Stomach (tissue), 9 donors: ENCODE results near the gene PLEKHM2. TPM values are rescaled to one million over a fixed set of nuclear protein-coding genes. Genes with fewer than 3 reads are reported as not detected.

Experiments used
- DNase-seq, 2 donors: peaks; one replicate each; pipeline versions ENCODE4 v3.0.0 to v3.0.0-alpha.2; 2013 to 2019
- H3K27ac ChIP-seq, 5 donors: fragments of 200-600 bp in 4 of 5; sonication (generic) in 4 of 5; one replicate each; pipeline ENCODE4 v1.5.1; 2013 to 2019; ENCODE audit warnings: mild to moderate bottlenecking in 1 of 5, moderate library complexity in 1 of 5
- H3K27me3 ChIP-seq, 3 donors: fragments of 200-600 bp; sonication (generic); one replicate each; pipeline ENCODE4 v1.5.1; 2017 to 2019; ENCODE audit warnings: mixed run types in 1 of 3
- H3K36me3 ChIP-seq, 4 donors: fragments of 200-600 bp; sonication (generic); 1 replicate in 3 of 4; 2 replicates in 1 of 4; pipeline ENCODE4 v1.5.1; 2016 to 2019
- H3K4me1 ChIP-seq, 4 donors: fragments of 200-600 bp; sonication (generic); one replicate each; pipeline ENCODE4 v1.5.1; 2016 to 2019
- H3K4me3 ChIP-seq, 4 donors: fragments of 200-600 bp; sonication (generic) in 3 of 4; one replicate each; pipeline ENCODE4 v1.5.1; 2016 to 2019; ENCODE audit warnings: mild to moderate bottlenecking in 1 of 4
- H3K9me3 ChIP-seq, 4 donors: fragments of 200-600 bp; sonication (generic); one replicate each; pipeline ENCODE4 v1.5.1; 2016 to 2019
- EP300 ChIP-seq: sonication (generic); formaldehyde crosslinking; IDR thresholded peaks from one replicate; pipeline ENCODE4 v1.6.1; 2017; ENCODE audit warnings: antibody characterized with exemption
- POLR2A ChIP-seq, 4 donors: fragments of 450-650 bp; IDR thresholded peaks; one replicate each; pipeline ENCODE4 v1.6.1; 2016; ENCODE audit warnings: antibody characterized with exemption in 4 of 4, control low read depth in 2 of 4, mild to moderate bottlenecking in 1 of 4, moderate library complexity in 1 of 4
- POLR2AphosphoS5 ChIP-seq, 3 donors: sonication (generic); formaldehyde crosslinking; IDR thresholded peaks; one replicate each; pipeline ENCODE4 v1.6.1; 2016; ENCODE audit warnings: antibody characterized with exemption in 3 of 3
- WGBS, 5 donors: extraction: QIAGEN DNeasy Blood & Tissue Kit in 3 of 5; methylation state at CpG; one replicate each; pipeline versions ENCODE4 v1.1.5 to v1.1.7; 2013 to 2018; 5-methylcytosine and 5-hydroxymethylcytosine counted together
- intact Hi-C: fragments of 100-400 bp; cut with DNase I; formaldehyde crosslinking; loops from one replicate; pipeline ENCODE4 v1.15.1; 2023; ENCODE audit warnings: low total_unique reads
- polyA plus RNA-seq, 3 donors: library from polyadenylated mRNA; stranded (reverse); fragments of 200-250 nt; gene quantifications; one replicate each; pipeline ENCODE4 v1.2.3, GENCODE V29; 2013
- total RNA-seq, 5 donors: library from RNA; depleted of rRNA; stranded (reverse); fragments of >200 nt; gene quantifications; one replicate each; pipeline versions ENCODE4 v1.1.0 to v1.2.3, GENCODE V29; 2014 to 2016
- TF ChIP-seq, protein P1 (sequence below), 7 experiments: fragments of 450-650 bp in 4 of 7; fragments of 200-600 bp in 3 of 7; sonication (generic) in 3 of 7; IDR thresholded peaks; one replicate each; pipeline ENCODE4 v1.5.1; 2016 to 2019; ENCODE audit warnings: antibody characterized with exemption in 7 of 7, control low read depth in 2 of 7, mild to moderate bottlenecking in 1 of 7
- donor health status: healthy with polysubstance abuse.
- donor health status: Bipolar disorder and iron deficiency.
- donor health status: healthy.

The PLEKHM2 gene
- total and polyA plus RNA-seq, 8 donors: 19.3 to 63.0 (median 30.9) TPM

DNA sequence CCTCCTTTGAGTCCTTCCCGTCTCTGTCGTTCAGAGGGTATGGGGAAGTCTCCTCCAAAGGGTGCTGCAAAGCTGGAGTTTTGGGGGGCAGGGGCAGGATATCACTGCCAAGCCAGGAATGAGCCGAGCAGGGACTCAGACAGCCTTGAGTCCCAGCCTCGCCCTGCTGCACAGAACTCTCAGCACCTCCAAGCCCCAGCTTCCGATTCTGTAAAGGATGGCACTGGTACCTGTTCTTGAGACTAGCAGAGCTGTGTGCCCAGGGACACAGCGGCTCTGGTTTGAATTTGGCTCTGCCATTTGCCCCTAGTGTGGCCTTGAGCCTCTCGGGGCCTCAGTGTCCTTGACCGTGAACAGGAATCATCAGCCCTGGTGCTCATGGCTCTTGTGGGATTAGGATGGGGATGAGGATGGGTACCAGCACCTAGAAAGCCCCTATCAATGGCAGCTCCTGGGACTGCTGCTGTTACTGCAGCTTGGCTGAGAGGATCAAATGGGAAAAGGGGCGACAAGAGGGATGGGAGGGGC lies 73.0 kb downstream of the PLEKHM2 start:
- H3K4me1 ChIP-seq: peaks cover 47 to 68% (median 62%) of the 10 kb centered on the region in 4 donors
- H3K27me3 ChIP-seq: peaks cover 0 to 51% (median 17%) of the 10 kb centered on the region in 3 donors
- peak overlapping the region; percentile 63 to 84 (median 80) for H3K27ac ChIP-seq
- DNase-seq: no peak
- no peaks in the 10 kb centered on the region for H3K9me3 ChIP-seq
- no peaks in the 10 kb centered on the region for H3K36me3 ChIP-seq
- TF ChIP-seq EP300 (no peak), POLR2A (IDR thresholded peaks at IDR 0.05) (no peak)
- 50 to 67% (median 57%) methylated on average over 5 to 9 of the region's 9 CpGs for WGBS, 5 donors
- intact Hi-C loops: no loop called here
- H3K4me3 ChIP-seq: peak overlapping the region; percentile 19 to 78 (median 69)

DNA sequence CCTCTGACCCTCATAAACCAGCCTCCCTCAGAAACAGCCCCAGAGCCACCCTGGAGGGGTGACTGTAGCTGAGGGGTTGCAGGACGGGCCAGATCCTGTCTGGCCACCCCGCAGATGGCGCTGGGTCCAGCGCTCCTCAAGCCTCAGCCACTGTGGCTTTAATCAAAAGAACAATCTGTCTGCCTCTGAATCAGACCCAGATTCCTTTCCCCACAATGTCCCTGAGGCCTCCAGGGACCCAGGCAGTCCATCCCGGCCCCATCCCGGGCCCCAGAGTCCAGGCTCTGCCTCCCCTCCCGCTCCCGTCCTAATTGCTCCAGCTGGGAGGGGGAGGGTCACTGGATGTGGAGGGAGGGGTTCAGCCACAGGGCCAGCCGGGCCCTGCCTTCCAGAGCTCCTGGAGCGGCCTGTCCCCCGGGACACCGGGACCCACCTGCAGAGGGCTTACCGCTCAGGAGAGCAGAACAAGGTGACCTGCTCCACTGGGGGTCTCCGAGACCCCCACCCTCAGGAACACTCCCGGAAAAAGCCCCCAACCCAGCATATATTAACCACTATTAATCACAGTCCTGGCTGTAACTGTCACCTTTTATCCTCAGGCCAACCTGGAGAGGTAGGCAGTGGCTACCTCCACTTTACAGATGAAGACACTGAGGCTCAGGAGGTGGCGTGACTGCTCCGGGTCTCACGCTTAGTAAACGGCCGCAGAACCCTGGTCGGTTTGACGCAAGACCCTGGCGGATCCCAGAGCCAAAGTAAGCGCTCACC lies 73.6 kb downstream of the PLEKHM2 start:
- Histone ChIP-seq H3K9me3 (no peaks in the 10 kb centered on the region), H3K4me1 (peaks cover 47 to 75% (median 65%) of the 10 kb centered on the region in 4 donors), H3K27ac (peak overlapping the region; percentile 63 to 84 (median 80)), H3K4me3 (peak overlapping the region; percentile 60 to 78 (median 76)), H3K27me3 (peaks cover 0 to 51% (median 17%) of the 10 kb centered on the region in 3 donors), H3K36me3 (no peaks in the 10 kb centered on the region)
- WGBS, 5 donors: 7 to 19% (median 13%) methylated on average over 12 to 24 of the region's 24 CpGs
- DNase-seq: peak in 1 of 2 donors; percentile 81
- TF ChIP-seq EP300 (no peak), POLR2AphosphoS5 (IDR thresholded peaks at IDR 0.05) (no peak), POLR2A (IDR thresholded peaks at IDR 0.05) (no peak)
- TF ChIP-seq, protein P1, sequence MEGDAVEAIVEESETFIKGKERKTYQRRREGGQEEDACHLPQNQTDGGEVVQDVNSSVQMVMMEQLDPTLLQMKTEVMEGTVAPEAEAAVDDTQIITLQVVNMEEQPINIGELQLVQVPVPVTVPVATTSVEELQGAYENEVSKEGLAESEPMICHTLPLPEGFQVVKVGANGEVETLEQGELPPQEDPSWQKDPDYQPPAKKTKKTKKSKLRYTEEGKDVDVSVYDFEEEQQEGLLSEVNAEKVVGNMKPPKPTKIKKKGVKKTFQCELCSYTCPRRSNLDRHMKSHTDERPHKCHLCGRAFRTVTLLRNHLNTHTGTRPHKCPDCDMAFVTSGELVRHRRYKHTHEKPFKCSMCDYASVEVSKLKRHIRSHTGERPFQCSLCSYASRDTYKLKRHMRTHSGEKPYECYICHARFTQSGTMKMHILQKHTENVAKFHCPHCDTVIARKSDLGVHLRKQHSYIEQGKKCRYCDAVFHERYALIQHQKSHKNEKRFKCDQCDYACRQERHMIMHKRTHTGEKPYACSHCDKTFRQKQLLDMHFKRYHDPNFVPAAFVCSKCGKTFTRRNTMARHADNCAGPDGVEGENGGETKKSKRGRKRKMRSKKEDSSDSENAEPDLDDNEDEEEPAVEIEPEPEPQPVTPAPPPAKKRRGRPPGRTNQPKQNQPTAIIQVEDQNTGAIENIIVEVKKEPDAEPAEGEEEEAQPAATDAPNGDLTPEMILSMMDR (IDR thresholded peaks at IDR 0.05): no peak
- intact Hi-C loops: no loop called here

DNA sequence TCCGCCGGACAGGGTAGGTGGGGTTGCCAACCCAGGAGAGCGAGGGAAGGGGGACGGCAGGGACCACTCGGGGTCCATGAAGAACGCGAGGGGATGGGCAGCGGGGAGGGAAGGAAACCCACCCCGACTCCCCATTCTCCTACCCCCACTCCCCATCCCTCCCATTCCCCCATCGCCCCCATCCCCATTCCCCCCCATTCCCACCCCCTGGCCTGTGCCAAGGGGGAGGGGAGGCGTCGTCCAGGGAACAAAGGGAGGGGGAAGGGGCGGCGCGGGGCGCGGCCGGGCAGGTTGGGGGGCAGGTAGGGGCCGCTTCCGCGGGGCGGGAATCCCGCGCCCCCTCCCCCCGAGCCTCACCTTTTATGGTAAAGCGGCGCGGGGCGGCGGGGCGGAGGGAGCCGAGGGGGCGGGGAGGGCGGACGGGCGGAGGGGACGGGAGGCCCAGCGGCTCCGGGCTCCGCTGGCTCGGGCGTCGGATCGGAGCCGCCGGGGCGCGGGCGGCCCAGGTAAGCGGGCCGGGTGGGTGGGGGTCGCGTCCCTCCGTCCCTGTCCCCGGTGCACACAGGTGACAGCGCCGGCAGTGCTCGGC lies 74.3 kb downstream of the PLEKHM2 start, which contains the start of gene FBLIM1:
TSS of gene FBLIM1 (plus strand) at position 453 of the 589 bp plus-strand sequence. CDS start 6,189 bp downstream, outside the sequence.
- intact Hi-C loops: no loop called here
- peak within 1 kb of the TSS; percentile 60 to 78 (median 76) for H3K4me3 ChIP-seq
- no peaks in the 10 kb centered on the region for H3K36me3 ChIP-seq
- TF ChIP-seq EP300: no peak
- TF ChIP-seq POLR2A (IDR thresholded peaks at IDR 0.05): no peak
- TF ChIP-seq, protein P1 (IDR thresholded peaks at IDR 0.05): no peak
- no peak for TF ChIP-seq POLR2AphosphoS5 (IDR thresholded peaks at IDR 0.05)
- 2 to 19% (median 6%) methylated on average over 9 to 48 of the region's 58 CpGs for WGBS, 5 donors
- no peaks in the 10 kb centered on the region for H3K9me3 ChIP-seq
- peaks cover 49 to 82% (median 66%) of the 10 kb centered on the region in 4 donors for H3K4me1 ChIP-seq
- H3K27ac ChIP-seq: peak within 1 kb of the TSS; percentile 63 to 84 (median 80)
- peak in 1 of 2 donors; percentile 84 for DNase-seq
- H3K27me3 ChIP-seq: peaks cover 0 to 51% (median 17%) of the 10 kb centered on the region in 3 donors

DNA sequence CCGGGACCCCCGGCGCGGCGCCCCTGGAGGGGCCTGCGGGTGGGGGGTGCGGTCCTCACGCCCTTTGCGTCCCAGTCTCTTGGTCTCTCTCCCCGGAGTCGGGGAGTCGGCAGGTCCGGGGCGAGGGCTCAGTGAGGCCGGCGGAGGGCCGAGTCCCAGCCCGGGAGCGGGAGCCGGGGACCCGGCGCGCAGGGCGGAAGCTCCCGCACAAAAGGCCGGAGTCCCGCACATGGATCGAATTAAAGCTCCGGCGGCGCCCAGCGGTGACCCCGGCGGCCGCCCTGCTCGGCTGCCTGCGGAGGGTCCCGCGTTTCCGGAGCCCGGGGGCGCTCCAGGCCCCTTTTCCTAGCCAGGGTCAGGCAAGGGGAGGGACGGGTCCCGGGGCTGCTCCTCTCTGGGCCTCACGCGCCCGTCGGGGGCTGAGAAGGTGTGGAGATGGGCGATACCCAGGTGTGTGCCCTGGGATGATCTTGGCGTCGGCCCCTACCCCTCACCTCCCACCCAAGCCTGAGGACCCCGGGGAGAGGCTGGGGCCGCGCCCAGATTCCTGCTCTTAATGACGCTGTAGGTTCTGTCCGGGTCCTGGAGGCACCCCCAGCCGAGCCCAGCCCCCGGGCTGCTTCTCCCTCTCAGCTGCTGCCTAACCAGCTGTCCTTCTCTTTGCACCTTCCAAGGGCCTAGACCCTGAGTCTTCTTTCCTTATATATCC lies 75.0 kb downstream of the PLEKHM2 start:
- TF ChIP-seq POLR2AphosphoS5 (IDR thresholded peaks at IDR 0.05): no peak
- TF ChIP-seq EP300: no peak
- TF ChIP-seq, protein P1 (IDR thresholded peaks at IDR 0.05): no peak
- TF ChIP-seq POLR2A (IDR thresholded peaks at IDR 0.05): no peak

More for the DNA sequence above, 75.0 kb downstream of the PLEKHM2 start:
- Histone ChIP-seq H3K4me1 (peaks cover 55 to 88% (median 72%) of the 10 kb centered on the region in 4 donors), H3K36me3 (no peaks in the 10 kb centered on the region), H3K9me3 (no peaks in the 10 kb centered on the region), H3K4me3 (peak overlapping the region; percentile 60 to 78 (median 76)), H3K27me3 (peaks cover 0 to 51% (median 17%) of the 10 kb centered on the region in 3 donors), H3K27ac (peak overlapping the region; percentile 47 to 84 (median 80))
- peak in 1 of 2 donors; percentile 65 for DNase-seq
- intact Hi-C loops: no loop called here
- 2 to 14% (median 6%) methylated on average over 12 to 58 of the region's 58 CpGs for WGBS, 5 donors
